H9 (cell line): ENCODE measurements around the gene FAM117A. TPM values are rescaled to one million over a fixed set of nuclear protein-coding genes. Genes with fewer than 3 reads are reported as not detected.
A peak's percentile ranks its signal among the peaks of the same experiment; 100 is the strongest.

Experiments
- DNase-seq: peaks from one replicate; pipeline ENCODE4 v3.0.0-alpha.2; 2017
- H2AFZ ChIP-seq: one replicate; pipeline ENCODE4 v1.6.1; 2013; ENCODE audit warnings: mild to moderate bottlenecking, low read length, control low read depth, moderate library complexity
- H2AK5ac ChIP-seq: 2 replicates; pipeline ENCODE4 v1.6.1; 2013; ENCODE audit warnings: low read length, control low read depth, mixed read lengths; ENCODE audit not compliant: insufficient read length
- H2BK120ac ChIP-seq: one replicate; pipeline ENCODE4 v1.6.1; 2013; ENCODE audit warnings: low read depth, mild to moderate bottlenecking, low read length, control low read depth, inconsistent platforms; ENCODE audit not compliant: poor library complexity, severe bottlenecking
- H2BK12ac ChIP-seq: 2 replicates; pipeline ENCODE4 v1.6.1; 2013; ENCODE audit warnings: low read length, control low read depth, mixed read lengths, low read depth; ENCODE audit not compliant: insufficient read length
- H2BK15ac ChIP-seq: 2 replicates; pipeline ENCODE4 v1.6.1; 2013; ENCODE audit warnings: low read depth, low read length, control low read depth
- H2BK20ac ChIP-seq: one replicate; pipeline ENCODE4 v1.6.1; 2013; ENCODE audit warnings: low read depth, mild to moderate bottlenecking, low read length, control low read depth, inconsistent platforms; ENCODE audit not compliant: poor library complexity, severe bottlenecking
- H2BK5ac ChIP-seq: 2 replicates; pipeline ENCODE4 v1.6.1; 2013; ENCODE audit warnings: low read length, control low read depth, mixed read lengths; ENCODE audit not compliant: insufficient read length
- H3K14ac ChIP-seq: 2 replicates; pipeline ENCODE4 v1.6.1; 2013; ENCODE audit warnings: low read length, control low read depth; ENCODE audit not compliant: insufficient read depth
- H3K18ac ChIP-seq: 2 replicates; pipeline ENCODE4 v1.6.1; 2013; ENCODE audit warnings: low read depth, mild to moderate bottlenecking, mixed read lengths, low read length, control low read depth; ENCODE audit not compliant: insufficient read length
- H3K23ac ChIP-seq: 2 replicates; pipeline ENCODE4 v1.6.1; 2013; ENCODE audit warnings: low read length, control low read depth, mixed read lengths, low read depth; ENCODE audit not compliant: insufficient read length
- H3K23me2 ChIP-seq: 2 replicates; pipeline ENCODE4 v1.6.1; 2013; ENCODE audit warnings: low read depth, mild to moderate bottlenecking, mixed read lengths, low read length, control low read depth; ENCODE audit not compliant: insufficient read length, poor library complexity, severe bottlenecking
- H3K27ac ChIP-seq: 2 replicates; pipeline ENCODE4 v1.5.1; 2013; ENCODE audit warnings: low read length, control low read depth, mixed read lengths, low read depth; ENCODE audit not compliant: insufficient read length
- H3K27me3 ChIP-seq: 2 replicates; pipeline ENCODE4 v1.6.1; 2013; ENCODE audit warnings: low read length, control low read depth, inconsistent platforms; ENCODE audit not compliant: insufficient read depth
- H3K4ac ChIP-seq: 2 replicates; pipeline ENCODE4 v1.6.1; 2013; ENCODE audit warnings: low read depth, mild to moderate bottlenecking, control low read depth, inconsistent platforms, low read length, moderate library complexity
- H3K4me1 ChIP-seq: 2 replicates; pipeline ENCODE4 v1.6.1; 2013; ENCODE audit warnings: low read length, control low read depth, inconsistent platforms; ENCODE audit not compliant: insufficient read depth
- H3K4me2 ChIP-seq: 2 replicates; pipeline ENCODE4 v1.6.1; 2013; ENCODE audit warnings: low read length, control low read depth, mixed read lengths; ENCODE audit not compliant: insufficient read length, insufficient read depth
- H3K56ac ChIP-seq: 2 replicates; pipeline ENCODE4 v1.6.1; 2013; ENCODE audit warnings: low read depth, mild to moderate bottlenecking, mixed read lengths, low read length, control low read depth; ENCODE audit not compliant: insufficient read length
- H3K79me1 ChIP-seq: 2 replicates; pipeline ENCODE4 v1.6.1; 2013; ENCODE audit warnings: low read depth, mild to moderate bottlenecking, moderate library complexity, low read length, control low read depth, inconsistent platforms; ENCODE audit not compliant: insufficient read depth, poor library complexity, severe bottlenecking
- H3K79me2 ChIP-seq: 2 replicates; pipeline ENCODE4 v1.6.1; 2013; ENCODE audit warnings: low read length, control low read depth, inconsistent platforms; ENCODE audit not compliant: insufficient read depth
- H3K9ac ChIP-seq: 2 replicates; pipeline ENCODE4 v1.6.1; 2013; ENCODE audit warnings: low read length, control low read depth, mixed read lengths; ENCODE audit not compliant: insufficient read length; ENCODE audit errors: extremely low read depth
- H3K9me3 ChIP-seq: one replicate; pipeline ENCODE4 v1.6.1; 2013; ENCODE audit warnings: low read depth, low read length, inconsistent platforms; ENCODE audit not compliant: control insufficient read depth
- H3T11ph ChIP-seq: one replicate; pipeline ENCODE4 v1.6.1; 2013; ENCODE audit warnings: mild to moderate bottlenecking, low read length, control low read depth, inconsistent platforms
- H4K20me1 ChIP-seq: one replicate; pipeline ENCODE4 v1.6.1; 2013; ENCODE audit not compliant: control insufficient read depth, insufficient read length, insufficient read depth
- H4K5ac ChIP-seq: 2 replicates; pipeline ENCODE4 v1.6.1; 2013; ENCODE audit warnings: low read depth, mild to moderate bottlenecking, mixed read lengths, low read length, control low read depth; ENCODE audit not compliant: insufficient read length
- H4K8ac ChIP-seq: replicated peaks from 2 replicates; pipeline ENCODE4 v1.6.1; 2013; ENCODE audit warnings: low read length, control low read depth, mixed read lengths, low read depth; ENCODE audit not compliant: insufficient read length
- H4K91ac ChIP-seq: 2 replicates; pipeline ENCODE4 v1.6.1; 2013; ENCODE audit warnings: low read depth, mild to moderate bottlenecking, moderate library complexity, mixed read lengths, low read length, control low read depth; ENCODE audit not compliant: insufficient read length
- H3K27ac Mint-ChIP-seq, 3 experiments: 2 replicates in 2 of 3; 3 replicates in 1 of 3; pipeline ENCODE4 v1.8.0; 2020 to 2021; ENCODE audit warnings: mixed read lengths in 3 of 3, mild to moderate bottlenecking in 1 of 3, moderate library complexity in 1 of 3
- H3K27me3 Mint-ChIP-seq: 2 replicates; pipeline ENCODE4 v1.8.0; 2021; ENCODE audit warnings: low read depth, mild to moderate bottlenecking, moderate library complexity, mixed read lengths
- H3K36me3 Mint-ChIP-seq, 3 experiments: 2 replicates in 2 of 3; 3 replicates in 1 of 3; pipeline ENCODE4 v1.8.0; 2020 to 2021; ENCODE audit warnings: low read depth in 3 of 3, mixed read lengths in 3 of 3; ENCODE audit not compliant: insufficient read depth in 1 of 3
- H3K4me1 Mint-ChIP-seq, 2 experiments: 2 replicates each; pipeline ENCODE4 v1.8.0; 2020; ENCODE audit warnings: mixed read lengths in 2 of 2
- H3K4me3 Mint-ChIP-seq, 2 experiments: 2 replicates in 1 of 2; 3 replicates in 1 of 2; pipeline ENCODE4 v1.8.0; 2020 to 2021; ENCODE audit warnings: mild to moderate bottlenecking in 2 of 2, mixed read lengths in 2 of 2, moderate library complexity in 1 of 2
- H3K9me3 Mint-ChIP-seq, 2 experiments: 2 replicates in 1 of 2; 3 replicates in 1 of 2; pipeline ENCODE4 v1.8.0; 2020; ENCODE audit warnings: mild to moderate bottlenecking in 2 of 2, mixed read lengths in 2 of 2, moderate library complexity in 1 of 2
- CTCF ChIP-seq: fragments of 200-600 bp; sonication (generic); conservative IDR thresholded peaks from 3 replicates; pipeline ENCODE4 v1.8.0; 2021; ENCODE audit warnings: antibody characterized with exemption, mild to moderate bottlenecking
- WGBS: extraction: QIAGEN DNeasy Blood & Tissue Kit; methylation state at CpG from one replicate; pipeline ENCODE4 v1.1.7; 2013; ENCODE audit warnings: missing lambda C conversion rate, low lambda C conversion rate, mixed read lengths; ENCODE audit not compliant: insufficient read length; ENCODE audit errors: extremely low coverage; 5-methylcytosine and 5-hydroxymethylcytosine counted together
- total RNA-seq: library from RNA; stranded (reverse); gene quantifications from 2 replicates; pipeline ENCODE4 v1.2.1, GENCODE V29; 2021

Gene FAM117A
- total RNA-seq, 1 experiment from 2014 or later, result 21.1 TPM

GRCh38 chr17:49722066-49722465 is 41.9 kb downstream of the FAM117A start:
- H4K8ac ChIP-seq, result no peak overlapping the region
- H2BK15ac ChIP-seq, result no peak overlapping the region
- no peak overlapping the region for H3K56ac ChIP-seq
- H2AFZ ChIP-seq, result no peak overlapping the region
- no peaks in the 10 kb centered on the region for H3K27me3 ChIP-seq
- no peaks in the 10 kb centered on the region for H3K4me1 ChIP-seq
- H3K9ac ChIP-seq, result no peak overlapping the region
- WGBS, result no CpG with 5 or more reads among the region's 3 CpGs
- H4K5ac ChIP-seq, result no peak overlapping the region
- no peak overlapping the region for H2BK12ac ChIP-seq
- no peak overlapping the region for H4K91ac ChIP-seq
- H3K79me1 ChIP-seq, result peaks cover 8% of the 10 kb centered on the region
- no peak overlapping the region for H2BK5ac ChIP-seq
- Mint-ChIP-seq H3K4me3 (no peak overlapping the region), H3K36me3 (peaks cover 30 to 69% (median 62%) of the 10 kb centered on the region in 3 experiments), H3K27me3 (no peaks in the 10 kb centered on the region), H3K27ac (peak overlapping the region in 2 of 3 experiments; percentile 19 to 83; a peak in 1 of 7 replicates), H3K9me3 (no peaks in the 10 kb centered on the region), H3K4me1 (0 out of 4 replicates have a peak, but pooled peaks cover 0 to 3% of the 10 kb centered on the region in 2 experiments)
- H2AK5ac ChIP-seq, result no peak overlapping the region
- no peak overlapping the region for H3K4ac ChIP-seq
- no peak overlapping the region for H3K27ac ChIP-seq
- no peak overlapping the region for H3K18ac ChIP-seq
- no peaks in the 10 kb centered on the region for H4K20me1 ChIP-seq
- no peaks in the 10 kb centered on the region for H3K79me2 ChIP-seq
- no peaks in the 10 kb centered on the region for H3K23me2 ChIP-seq
- no peaks in the 10 kb centered on the region for H3K9me3 ChIP-seq
- H2BK20ac ChIP-seq, result no peak overlapping the region
- H3K14ac ChIP-seq, result no peak overlapping the region
- no peak for TF ChIP-seq CTCF
- H2BK120ac ChIP-seq, result no peak overlapping the region
- no peak overlapping the region for H3K4me2 ChIP-seq
- H3T11ph ChIP-seq, result no peak overlapping the region
- DNase-seq, result no peak
- no peak overlapping the region for H3K23ac ChIP-seq
